GM18909 (cell line): ENCODE measurements around the gene KIF3A.

Experiments
- ATAC-seq: cut with Tn5 transposase; IDR thresholded peaks from one replicate; pipeline ENCODE4 v1.9.1; 2021; ENCODE audit warnings: mild to moderate bottlenecking; ENCODE audit not compliant: unreplicated experiment, poor library complexity

KIF3A gene

DNA sequence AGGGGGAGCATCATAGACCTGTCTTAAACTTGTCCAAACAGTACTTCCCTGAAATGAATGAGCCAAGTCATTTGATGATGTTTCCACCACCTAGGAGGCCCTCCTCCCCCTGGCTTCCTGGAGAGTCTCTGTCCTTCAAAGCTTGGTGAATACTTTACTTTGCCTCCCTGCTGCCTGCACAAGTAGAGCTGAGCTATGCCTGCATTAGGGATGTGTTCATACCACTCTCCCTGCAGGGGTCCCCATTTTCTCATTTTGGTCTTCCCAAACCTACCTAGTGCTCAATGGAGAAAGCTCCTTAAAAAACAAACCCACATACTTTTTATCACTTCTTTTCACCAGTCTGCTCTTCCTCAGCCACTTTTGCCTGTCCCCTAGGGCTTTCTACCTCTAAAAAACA lies 17.6 kb upstream of the KIF3A start:
- no peak for ATAC-seq

DNA sequence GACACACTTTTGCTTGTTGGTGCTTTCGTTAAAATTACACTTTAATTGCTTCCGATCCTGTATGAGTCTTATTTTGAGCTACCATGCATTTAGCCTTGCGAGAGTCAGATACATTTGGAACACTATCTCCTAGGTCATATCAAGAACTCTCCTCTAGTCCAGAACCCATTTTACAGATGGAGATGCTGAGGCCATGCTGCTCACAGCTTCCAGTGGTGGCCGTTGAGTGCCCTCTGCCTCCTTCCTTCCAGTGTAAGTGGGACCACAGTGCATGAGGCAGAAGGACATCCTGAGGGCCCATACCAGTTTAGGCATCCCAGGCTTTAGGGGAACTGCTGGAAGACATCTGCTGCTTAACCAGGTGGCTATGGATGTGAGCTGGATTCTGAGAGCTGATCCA lies 16.8 kb upstream of the KIF3A start:
- no peak for ATAC-seq

DNA sequence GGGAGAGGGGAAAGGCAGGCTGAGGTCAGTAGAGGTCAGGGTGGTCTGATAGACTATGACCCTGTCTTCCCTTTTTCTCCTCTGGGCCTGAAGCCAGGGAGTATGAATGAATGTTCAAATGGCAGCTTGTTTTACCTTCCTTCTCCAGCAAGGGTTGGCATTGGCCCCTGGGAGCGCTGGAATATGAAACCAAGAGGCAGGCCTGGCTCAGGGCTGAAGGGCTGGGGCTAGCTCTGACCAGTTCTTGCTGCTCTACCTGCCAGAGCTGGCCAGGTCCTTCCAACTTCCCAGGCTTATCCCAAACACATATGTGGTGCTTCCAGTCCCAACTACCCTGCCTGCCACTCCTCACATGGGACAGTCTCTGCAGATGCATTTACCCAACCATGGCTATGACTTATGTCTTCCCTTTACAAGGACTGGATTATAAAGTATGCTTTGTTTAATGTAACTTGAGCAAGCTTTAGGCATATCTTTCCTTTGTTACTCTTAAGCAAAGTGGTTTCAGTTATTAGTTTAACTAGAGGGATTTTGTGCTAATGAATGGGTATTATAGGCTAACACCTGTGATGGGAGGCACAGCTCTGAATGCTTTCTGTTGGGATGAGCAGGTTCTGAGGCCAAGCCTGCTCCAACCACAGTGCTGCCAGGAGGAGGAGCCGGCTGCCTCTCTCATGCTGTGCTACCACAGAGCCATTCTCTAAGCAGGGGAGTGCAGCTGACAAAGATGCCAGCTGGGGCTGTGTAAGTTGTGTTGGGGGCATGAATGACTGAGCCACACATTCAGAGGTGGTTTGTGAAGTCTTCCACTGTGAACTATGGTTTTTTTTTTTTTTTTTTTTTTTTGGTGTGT lies 16.0 kb upstream of the KIF3A start:
- no peak for ATAC-seq

DNA sequence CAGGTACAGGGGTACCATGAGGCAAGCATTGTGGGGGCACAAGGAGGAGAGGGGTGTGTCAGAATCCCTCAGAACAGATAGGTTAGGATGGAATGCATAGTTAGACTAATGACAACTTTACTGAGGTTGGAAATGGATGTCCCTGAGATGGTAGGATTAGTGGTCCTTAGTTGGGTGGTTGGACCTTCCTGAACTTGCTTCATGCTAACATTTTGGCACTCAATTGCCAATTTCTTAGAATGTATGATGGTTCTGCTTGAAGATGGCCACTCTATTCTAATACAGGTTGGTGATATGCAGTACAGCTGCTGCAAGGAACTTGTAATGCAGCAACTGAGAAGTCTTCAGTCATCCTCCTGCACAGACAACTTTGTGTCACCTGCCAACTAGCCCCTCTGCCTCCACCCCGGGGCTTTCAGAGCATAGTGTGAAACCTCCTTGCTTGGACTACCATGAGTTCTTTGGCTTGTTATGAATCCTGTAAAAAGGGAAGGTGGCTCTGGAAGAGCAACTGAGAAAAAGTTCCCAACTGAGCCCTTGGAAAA lies 15.3 kb upstream of the KIF3A start:
- ATAC-seq, result no peak

DNA sequence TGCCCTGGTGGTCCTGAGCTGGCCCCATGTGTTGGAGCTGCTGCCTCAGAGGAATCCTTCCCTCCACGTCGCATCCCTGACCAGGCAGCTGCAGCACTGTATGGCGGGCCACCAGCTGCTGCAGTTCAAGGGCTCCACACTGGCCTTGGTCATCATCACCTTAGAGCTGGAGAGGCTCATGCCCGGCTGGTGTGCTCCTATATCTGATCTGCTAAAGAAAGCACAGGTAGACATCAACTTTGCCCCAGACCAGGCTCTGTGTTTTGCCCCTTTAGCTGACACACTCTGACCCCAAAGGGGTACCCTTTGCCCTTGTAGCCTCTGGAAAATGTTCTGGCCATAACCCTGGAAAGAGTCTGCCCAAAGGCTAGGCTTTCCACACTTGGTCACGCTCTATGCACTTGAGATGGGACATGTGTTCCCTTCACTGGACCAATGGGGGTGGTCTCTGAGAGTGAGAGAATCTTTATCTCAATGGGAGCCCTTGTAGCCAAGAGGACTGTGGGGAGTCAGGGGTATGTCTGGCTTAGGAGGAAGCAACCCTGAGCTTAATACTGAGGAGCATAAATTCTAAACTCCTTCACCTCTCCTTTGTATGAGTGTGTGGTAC lies 14.7 kb upstream of the KIF3A start:
- no peak for ATAC-seq

DNA sequence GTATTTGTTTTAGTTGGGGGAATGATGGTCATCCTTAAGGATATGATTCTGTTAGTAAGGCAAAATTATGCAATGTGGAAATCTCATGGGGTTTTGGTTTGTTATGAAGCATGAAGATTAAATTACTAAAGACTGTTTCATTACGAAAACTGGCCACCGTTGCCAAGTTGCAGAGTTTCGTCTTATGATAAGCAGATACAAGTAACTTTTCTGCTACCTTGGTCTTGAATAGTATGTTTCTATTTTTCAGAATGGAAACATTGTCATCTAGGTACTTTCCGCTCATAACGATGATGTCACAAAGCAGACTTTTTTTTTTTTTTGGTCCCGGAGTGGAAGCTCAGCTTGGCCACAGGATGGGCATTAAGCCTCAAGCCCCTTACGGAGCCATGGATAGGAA lies 14.1 kb upstream of the KIF3A start:
- ATAC-seq, result peak; percentile 48

DNA sequence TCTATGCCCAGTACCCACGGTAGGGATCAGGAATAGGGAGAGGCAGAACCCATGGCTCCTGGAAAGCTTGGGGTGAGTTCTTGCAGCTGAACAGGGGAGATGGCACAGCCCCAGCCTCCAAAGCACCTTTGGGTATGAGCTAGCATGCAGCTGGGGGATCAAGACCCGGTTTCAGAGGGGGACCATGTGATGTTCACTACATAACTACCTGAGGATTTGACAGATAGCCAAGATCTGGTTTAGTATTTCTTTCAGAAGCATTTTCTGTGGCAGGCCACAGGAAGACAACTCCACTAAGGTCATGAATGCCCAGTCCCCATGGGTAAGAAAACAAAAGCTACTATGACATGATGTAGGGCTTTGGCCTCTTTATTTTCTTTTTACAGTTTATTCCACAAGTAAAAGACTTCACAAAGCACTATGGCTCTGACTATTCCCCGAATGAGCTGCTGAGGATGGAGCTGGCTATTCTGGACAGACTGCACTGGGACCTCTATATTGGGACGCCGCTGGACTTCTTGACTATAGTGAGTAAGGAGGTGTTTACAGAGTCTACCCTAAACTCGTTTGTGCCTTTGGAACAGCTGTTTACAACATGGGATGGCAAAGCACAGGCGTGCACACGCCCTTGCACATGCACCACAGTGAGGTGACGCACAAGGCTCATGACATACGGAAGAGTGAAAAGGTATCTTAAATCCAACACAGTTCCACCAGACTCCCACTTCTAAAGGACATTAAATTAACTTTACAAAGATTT lies 13.3 kb upstream of the KIF3A start:
- peak; percentile 50 for ATAC-seq

DNA sequence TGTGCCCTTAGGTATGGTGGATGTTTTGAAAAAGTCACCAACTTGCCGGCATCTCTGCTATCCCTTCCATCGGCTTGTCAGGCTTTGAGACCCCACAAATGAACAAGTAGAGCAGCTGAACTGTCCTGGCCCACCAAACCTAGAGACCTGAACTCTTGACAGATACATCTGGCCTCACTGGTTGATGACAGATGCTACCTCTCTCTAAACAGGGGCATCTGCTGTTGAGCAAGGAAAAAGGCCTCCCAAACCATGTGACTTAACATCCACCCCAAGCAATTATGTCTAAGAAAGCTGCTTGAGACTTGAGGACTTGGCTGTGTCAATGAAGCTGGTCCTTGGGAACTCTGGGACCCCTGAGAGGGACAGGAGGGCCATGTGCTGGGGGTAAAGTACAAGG lies 12.2 kb upstream of the KIF3A start:
- ATAC-seq, result no peak

DNA sequence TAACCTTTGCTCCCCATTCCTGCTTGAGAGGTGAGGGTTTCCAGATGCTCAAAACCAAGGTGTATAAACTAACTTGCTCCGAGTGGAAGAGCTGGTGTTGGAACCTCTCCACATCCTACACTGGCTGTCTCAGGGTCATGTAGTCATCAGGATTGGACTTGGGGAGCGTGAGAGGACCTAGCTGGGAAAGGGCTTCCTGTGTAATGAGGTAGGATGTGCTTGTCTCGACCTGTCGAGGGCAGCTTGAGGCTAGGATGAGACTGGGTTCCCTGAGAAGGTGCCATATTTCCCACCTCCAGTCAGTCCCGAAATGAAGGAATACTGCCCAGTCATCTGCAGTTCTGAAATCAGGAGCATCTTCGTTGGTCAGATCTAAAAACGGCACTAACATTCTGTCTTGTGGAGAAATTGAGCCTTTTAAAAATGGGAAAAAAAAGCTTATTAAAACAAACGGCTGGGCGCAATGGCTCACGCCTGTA lies 11.2 kb upstream of the KIF3A start:
- no peak for ATAC-seq

DNA sequence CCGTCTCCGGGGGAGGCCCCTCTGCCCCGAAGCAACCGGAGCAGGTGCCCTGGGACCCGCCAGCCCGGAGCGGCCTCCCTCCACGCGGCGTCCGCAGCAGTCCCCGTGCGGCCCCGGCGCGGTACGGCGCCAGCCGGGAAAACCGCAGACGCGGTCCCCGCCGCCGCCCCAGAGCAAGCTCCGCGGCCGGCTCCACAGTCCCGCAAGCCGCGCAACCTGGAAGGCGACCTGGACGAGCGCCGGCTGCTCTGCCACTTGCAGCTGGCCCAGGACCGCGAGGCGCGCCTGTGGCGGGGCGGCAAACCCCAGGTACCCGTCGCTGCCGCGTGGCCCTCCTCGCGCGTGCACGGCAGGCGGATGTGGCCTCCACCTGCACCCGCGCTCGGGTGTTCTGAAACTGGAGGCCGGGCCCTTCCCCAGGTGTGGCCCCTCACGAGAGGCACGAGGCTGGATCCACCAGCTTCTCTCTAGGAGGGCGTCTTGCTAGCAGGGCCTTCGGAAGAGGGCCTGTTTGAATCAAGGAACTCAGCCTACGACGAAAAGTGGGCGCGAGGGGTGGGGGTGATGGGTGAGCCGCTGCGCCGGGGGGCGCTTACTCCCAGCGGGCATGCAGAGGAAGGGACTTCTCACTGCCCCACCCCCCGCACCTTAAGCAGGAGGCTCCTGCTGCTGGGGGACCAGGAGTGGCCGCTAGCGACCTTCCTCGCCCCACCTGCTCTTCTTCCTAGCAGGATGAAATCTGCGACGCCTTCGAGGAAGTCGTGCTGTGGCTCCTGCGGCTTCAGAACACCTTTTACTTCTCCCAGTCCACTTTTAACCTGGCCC lies 10.5 kb upstream of the KIF3A start:
- no peak for ATAC-seq

DNA sequence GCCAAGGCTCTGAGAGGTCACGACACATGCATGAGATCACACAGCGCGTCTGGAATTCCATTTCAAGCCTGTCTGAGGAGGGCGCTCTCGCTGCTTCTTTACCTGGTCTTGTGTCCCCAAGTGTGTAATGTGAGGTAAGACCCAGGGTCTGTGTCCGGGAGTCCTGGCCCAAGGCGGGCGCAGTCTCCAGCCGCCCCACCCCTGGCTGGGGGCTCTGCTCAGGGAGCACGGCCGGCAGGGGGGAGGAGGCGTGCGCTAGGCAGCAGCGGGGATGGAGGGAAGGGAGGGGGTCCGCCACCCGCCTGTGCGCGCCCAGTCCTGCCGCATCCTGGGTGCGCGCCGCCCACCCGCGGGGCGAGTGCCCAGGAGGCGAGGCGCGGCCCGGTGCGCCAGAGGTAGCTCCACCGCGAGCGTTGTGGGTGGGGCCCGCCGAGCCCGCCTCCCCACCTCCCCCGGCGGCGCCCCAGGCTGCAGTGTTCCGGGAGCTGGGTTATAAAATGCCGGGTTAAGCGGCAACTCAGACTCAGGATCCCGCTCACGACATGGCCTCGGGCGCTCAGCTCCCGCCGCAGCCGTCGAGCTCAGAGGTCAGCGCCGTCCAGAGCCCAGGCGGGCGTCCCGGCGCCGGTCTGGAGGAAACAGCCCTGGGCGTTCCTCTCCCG lies 9.7 kb upstream of the KIF3A start, which contains the start of gene CCNI2:
CCNI2 (plus strand) TSS at position 473 of the 662 bp plus-strand sequence; CDS start at position 543, 70 bp downstream.
- peak; percentile 31 for ATAC-seq

DNA sequence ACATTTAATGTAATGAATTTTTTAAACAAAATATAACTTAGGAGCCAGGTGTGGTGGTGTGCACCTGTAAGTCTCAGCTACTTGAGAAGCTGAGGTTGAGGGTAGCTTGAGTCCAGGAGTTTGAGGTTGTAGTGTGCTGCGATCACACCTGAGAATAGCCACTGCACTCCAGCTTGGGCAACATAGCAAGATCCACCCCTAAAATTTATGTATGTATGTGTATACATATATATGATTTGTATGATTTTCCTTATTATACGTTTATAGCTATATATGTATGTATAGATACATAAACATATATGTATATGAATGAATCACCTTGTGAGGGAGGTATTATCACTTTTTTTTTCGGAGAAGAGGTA lies 9.2 kb upstream of the KIF3A start:
- no peak for ATAC-seq

DNA sequence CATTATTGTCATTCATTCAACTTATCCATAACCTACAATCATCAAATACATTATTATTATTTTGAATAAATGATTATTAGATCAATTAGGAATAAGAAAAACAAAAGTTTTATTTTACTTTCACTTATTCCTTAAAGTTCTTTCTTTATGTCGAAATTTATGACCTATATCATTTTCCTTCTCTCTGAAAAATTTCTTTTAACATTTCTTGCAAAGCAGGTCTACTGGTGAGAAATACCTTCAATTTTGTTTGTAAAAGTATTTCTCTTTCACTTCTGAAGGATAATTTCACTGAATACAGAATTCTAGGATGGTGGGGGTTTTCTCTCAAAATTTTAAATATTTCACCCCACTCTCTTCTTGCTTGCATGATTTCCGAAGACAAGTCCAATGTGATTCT lies 7.3 kb upstream of the KIF3A start:
- no peak for ATAC-seq

DNA sequence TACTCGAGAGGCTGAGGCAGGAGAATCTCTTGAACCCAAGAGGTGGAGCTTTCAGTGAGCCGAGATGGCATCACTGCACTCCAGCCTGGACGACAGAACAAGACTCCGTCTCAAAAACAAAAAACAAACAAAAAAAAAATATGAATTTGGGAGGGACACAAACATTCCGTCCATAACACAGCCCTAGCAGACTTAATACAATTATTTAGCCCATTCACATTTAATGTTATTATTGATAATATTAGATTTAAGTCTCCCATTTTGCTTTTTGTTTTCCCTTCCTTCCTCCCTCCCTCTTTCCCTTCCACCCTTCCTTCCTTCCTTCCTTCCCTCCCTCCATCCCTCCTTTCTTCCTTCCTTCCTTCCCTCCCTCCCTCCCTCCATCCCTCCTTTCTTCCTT lies 5.3 kb upstream of the KIF3A start:
- no peak for ATAC-seq

DNA sequence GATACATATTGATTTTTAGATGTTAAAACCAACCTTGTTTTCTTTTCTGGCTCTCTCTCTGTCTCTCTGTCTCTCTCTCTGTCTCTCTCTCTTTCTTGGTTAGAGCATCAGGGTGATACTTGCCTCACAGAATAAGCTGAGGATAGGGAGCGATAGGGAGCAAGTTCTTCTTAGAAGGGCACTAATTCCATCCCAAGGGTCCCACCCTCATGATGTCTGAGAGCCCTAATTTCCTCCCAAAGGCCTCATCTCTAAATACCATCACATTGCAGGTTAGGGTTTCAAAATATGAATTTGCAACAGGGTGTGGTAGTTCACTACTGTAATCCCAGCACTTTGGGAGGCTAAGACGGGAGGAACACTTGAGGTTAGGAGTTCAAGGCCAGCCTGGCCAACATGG lies 4.8 kb upstream of the KIF3A start:
- ATAC-seq, result no peak

DNA sequence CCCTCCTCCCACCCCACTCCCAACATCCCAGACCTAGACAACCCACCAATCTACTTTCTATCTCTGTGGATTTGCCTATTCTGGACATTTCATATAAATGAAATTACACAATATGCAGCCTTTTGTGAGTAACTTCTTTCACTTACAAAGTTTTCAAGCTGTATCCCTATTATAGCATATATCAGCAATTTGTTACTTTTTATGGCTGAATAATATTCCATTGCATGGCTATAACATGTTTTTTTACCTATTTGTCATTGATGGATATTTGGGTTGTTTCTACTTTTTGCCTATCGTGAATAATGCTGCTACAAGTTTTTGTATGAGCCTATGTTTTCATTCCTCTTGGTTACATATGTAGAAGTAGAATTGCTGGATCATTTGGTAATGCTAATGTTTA lies 1.9 kb upstream of the KIF3A start:
- ATAC-seq, result no peak

DNA sequence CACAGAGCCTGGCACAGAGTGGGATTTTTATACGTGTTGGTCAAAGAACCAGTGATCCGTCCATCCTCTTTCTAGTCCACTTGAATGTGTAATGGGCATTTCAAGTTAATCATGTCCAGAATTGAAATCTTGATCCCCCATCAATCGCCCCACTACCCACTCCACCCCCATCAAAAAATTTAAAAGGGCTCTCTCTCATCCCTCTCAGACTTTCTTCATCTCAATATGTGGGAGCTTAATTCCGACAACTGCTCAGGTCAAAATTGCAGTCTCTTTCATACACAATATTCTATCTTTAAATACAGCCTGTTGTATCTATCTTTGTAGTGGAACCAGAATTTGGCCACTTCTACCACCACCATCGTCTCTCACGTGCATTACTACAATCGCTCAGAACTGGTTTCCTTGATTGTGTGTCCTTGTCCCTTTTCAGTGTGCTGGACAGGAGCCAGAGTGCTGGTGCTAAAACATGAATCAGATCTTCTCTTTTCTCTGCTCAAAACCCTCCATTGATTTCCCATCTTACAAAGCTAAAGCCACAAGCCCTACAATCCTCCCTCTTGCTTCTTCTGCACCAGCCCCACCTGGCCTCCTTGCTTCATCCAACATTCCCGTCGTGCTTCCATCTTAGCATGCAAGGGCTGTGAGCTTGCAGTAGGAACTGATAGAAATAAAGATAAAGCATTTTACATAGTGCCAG lies 786 bp upstream of the KIF3A start:
- ATAC-seq, result no peak

DNA sequence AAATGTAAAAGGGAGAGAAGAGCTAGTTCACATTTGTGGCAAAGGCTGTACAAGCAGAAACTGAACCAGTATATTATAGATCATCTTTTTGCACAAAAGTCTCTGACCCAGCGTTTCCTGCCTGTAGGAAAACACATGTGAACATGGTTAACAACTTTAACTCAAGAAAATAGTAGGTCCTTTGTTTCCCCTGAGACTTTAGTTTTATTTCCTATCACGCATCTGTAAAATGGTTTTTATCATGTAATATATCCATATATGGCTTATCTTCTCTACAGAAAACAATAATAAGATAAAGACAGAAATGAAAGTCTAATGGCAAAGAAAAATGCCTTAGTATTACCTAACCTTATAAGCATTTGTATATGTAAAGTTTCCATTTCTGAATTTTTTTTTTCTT lies 2.7 kb downstream of the KIF3A start:
- ATAC-seq, result no peak
